Measurements from ENCODE around the gene CDH2. TPM values are rescaled to one million over a fixed set of nuclear protein-coding genes. Genes with fewer than 3 reads are reported as not detected.

CDH2 gene
- total RNA-seq, 1 donor from 2014 or later = 234 TPM

DNA sequence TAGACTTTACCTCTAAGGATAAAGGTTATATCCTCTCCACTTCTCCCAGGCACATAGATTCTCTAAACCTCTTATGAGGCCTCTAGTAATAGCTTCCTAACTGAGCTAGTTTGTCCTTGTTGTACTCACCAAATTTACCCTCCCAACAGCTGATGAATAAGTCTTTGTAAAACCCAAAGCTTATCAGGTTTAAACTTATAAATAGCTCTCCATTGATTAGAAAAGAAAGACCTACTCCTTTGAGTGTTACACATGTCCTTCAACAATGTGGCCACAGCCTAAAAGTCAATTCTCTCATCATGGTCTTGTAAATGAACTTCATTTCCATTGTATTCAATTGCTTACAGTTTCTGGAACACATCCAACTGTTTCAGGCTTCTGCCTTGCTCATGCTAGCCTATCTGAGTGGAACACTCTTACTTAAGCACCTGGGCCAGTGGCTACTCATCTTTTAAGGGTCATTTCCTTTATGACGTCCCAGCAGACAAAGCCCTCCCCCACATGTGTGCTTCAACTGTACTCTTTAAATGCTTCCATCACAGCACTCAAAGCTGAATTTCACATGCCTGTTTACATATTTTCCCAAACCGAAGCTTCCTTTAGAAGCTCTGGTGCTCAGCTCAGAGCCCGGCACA lies 131.6 kb downstream of the CDH2 start:
- H3K4me3 Mint-ChIP-seq = peak overlapping the region; percentile 2
- no peaks in the 10 kb centered on the region for H3K27me3 Mint-ChIP-seq (ENCODE audit: low read depth)
- TF ChIP-seq, protein P1, sequence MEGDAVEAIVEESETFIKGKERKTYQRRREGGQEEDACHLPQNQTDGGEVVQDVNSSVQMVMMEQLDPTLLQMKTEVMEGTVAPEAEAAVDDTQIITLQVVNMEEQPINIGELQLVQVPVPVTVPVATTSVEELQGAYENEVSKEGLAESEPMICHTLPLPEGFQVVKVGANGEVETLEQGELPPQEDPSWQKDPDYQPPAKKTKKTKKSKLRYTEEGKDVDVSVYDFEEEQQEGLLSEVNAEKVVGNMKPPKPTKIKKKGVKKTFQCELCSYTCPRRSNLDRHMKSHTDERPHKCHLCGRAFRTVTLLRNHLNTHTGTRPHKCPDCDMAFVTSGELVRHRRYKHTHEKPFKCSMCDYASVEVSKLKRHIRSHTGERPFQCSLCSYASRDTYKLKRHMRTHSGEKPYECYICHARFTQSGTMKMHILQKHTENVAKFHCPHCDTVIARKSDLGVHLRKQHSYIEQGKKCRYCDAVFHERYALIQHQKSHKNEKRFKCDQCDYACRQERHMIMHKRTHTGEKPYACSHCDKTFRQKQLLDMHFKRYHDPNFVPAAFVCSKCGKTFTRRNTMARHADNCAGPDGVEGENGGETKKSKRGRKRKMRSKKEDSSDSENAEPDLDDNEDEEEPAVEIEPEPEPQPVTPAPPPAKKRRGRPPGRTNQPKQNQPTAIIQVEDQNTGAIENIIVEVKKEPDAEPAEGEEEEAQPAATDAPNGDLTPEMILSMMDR (conservative IDR thresholded peaks at IDR 0.05) = no peak
- H3K9me3 Mint-ChIP-seq = no peaks in the 10 kb centered on the region
- peak overlapping the region; percentile 22 for H3K27ac Mint-ChIP-seq (ENCODE audit: unreplicated experiment)
- peaks cover 2% of the 10 kb centered on the region for H3K36me3 Mint-ChIP-seq (ENCODE audit: low read depth)
- no peak for DNase-seq (ENCODE audit: low read depth, low spot score)
- peaks cover 84% of the 10 kb centered on the region for H3K4me1 Mint-ChIP-seq

DNA sequence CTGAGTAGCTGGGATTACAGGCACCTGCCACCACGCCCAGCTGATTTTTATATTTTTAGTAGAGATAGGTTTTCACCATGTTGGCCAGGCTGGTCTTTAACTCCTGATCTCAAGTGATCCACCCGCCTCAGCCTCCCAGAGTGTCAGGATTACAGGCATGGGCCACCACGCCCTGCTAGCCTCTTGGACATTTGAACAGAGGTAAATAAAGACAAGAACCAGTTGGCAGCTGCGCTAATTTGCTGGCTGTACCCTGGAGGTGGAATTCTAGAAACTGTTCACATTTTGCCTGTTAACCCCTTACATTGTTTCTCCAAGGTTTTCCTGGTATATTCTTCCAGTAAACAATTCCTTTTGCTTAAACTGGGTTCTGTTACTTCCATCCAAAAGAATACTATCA lies 132.9 kb downstream of the CDH2 start:
- H3K36me3 Mint-ChIP-seq (ENCODE audit: low read depth) = peaks cover 1% of the 10 kb centered on the region
- no peak overlapping the region for H3K4me3 Mint-ChIP-seq
- H3K9me3 Mint-ChIP-seq = no peaks in the 10 kb centered on the region
- H3K4me1 Mint-ChIP-seq = peaks cover 86% of the 10 kb centered on the region
- DNase-seq (ENCODE audit: low read depth, low spot score) = no peak
- TF ChIP-seq, protein P1 (conservative IDR thresholded peaks at IDR 0.05) = no peak
- H3K27me3 Mint-ChIP-seq (ENCODE audit: low read depth) = no peaks in the 10 kb centered on the region
- no peak overlapping the region for H3K27ac Mint-ChIP-seq (ENCODE audit: unreplicated experiment)

DNA sequence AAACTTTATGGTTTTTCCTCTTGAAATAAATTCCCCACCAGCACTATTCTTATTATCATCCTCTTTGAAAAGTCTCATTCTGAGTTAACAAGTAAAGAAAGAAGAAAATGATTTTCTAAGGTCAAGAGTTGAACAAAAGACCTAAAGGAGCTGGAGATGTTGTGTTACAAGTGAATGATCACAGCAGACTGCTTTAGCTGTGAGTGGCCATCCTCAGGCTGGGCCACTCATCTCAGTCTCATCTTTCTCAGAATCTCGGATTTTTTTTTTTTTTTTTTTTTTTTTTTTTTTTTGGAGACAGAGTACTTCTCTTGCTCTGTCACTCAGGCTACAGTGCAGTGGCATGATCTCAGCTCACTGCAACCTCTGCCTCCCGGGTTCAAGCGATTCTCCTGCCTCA lies 133.3 kb downstream of the CDH2 start:
- Mint-ChIP-seq H3K27me3 (ENCODE audit: low read depth) (no peaks in the 10 kb centered on the region), H3K36me3 (ENCODE audit: low read depth) (peaks cover 3% of the 10 kb centered on the region), H3K27ac (ENCODE audit: unreplicated experiment) (no peak overlapping the region), H3K4me3 (peak overlapping the region; percentile 38), H3K9me3 (no peaks in the 10 kb centered on the region), H3K4me1 (peaks cover 85% of the 10 kb centered on the region)
- DNase-seq (ENCODE audit: low read depth, low spot score) = no peak
- TF ChIP-seq, protein P1 (conservative IDR thresholded peaks at IDR 0.05) = no peak

DNA sequence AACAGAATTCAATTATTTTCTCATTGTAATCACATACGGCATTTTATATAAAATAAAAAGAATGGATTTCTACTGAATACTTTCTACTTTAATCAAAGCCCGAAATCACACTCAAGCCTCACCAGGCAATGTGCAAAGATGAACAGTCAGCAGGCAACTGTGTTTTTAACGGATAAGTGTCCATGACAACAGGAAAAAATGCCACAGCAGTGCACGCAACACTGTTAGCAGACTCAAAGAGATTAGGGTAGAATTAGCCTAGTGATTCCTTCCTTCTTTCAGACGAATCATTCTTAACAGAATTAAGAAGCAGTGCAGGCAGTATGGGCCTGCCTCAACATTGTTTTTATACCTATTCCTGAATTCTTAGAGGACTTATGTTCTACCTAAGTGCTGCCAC lies 135.6 kb downstream of the CDH2 start:
- no peaks in the 10 kb centered on the region for H3K9me3 Mint-ChIP-seq
- peaks cover 3% of the 10 kb centered on the region for H3K36me3 Mint-ChIP-seq (ENCODE audit: low read depth)
- peaks cover 86% of the 10 kb centered on the region for H3K4me1 Mint-ChIP-seq
- H3K27ac Mint-ChIP-seq (ENCODE audit: unreplicated experiment) = peak overlapping the region; percentile 66
- TF ChIP-seq, protein P1 (conservative IDR thresholded peaks at IDR 0.05) = no peak
- DNase-seq (ENCODE audit: low read depth, low spot score) = no peak
- H3K27me3 Mint-ChIP-seq (ENCODE audit: low read depth) = no peaks in the 10 kb centered on the region
- peak overlapping the region; percentile 24 for H3K4me3 Mint-ChIP-seq

DNA sequence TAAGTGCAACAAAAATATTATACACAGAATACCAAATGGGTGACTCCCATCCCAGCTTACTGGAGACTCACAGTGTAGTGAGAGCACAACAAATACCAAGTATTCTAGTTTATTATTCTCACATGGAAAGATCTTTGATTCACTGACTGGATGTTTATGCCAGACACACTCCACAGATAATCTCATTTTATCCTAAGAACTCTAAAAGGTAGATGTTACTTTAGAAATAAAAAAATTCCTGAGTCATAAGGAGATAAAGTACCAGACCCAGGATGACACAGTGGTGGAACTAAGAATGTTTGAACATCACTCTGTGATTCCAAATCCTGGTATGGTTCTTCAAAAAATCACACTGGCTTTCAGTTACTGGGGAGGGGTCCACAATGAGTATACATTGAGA lies 136.2 kb downstream of the CDH2 start:
- Mint-ChIP-seq H3K27me3 (ENCODE audit: low read depth) (no peaks in the 10 kb centered on the region), H3K9me3 (no peaks in the 10 kb centered on the region)

More for the DNA sequence above, 136.2 kb downstream of the CDH2 start:
- DNase-seq (ENCODE audit: low read depth, low spot score) = no peak
- Mint-ChIP-seq H3K4me1 (peaks cover 86% of the 10 kb centered on the region), H3K27ac (ENCODE audit: unreplicated experiment) (peak overlapping the region; percentile 66), H3K36me3 (ENCODE audit: low read depth) (peaks cover 3% of the 10 kb centered on the region), H3K4me3 (peak overlapping the region; percentile 24)
- TF ChIP-seq, protein P1 (conservative IDR thresholded peaks at IDR 0.05) = no peak

Data from neural crest cell (in vitro differentiated cells).